HFF-Myc (cell line): ENCODE measurements around the gene CDC42BPA.
A peak's percentile ranks its signal among the peaks of the same experiment; 100 is the strongest.

Experiments used
- DNase-seq: peaks from one replicate; pipeline ENCODE4 v3.0.0-alpha.2; 2011; ENCODE audit warnings: low read depth; ENCODE audit errors: extremely low read depth
- H3K4me3 ChIP-seq: replicated peaks from 2 replicates; pipeline ENCODE4 v1.5.1; 2011; ENCODE audit warnings: low read depth, mild to moderate bottlenecking, control low read depth, low read length
- CTCF ChIP-seq: IDR thresholded peaks from 2 replicates; pipeline ENCODE4 v1.5.1; 2012; ENCODE audit warnings: mild to moderate bottlenecking, low read depth, low read length, control low read depth; ENCODE audit errors: missing control alignments

The CDC42BPA gene

GRCh38 chr1:227215863-227216510, 102.3 kb downstream of the CDC42BPA start:
- DNase-seq: no peak
- TF ChIP-seq CTCF: no peak
- H3K4me3 ChIP-seq: no peak overlapping the region

GRCh38 chr1:227214207-227214606, 104.1 kb downstream of the CDC42BPA start:
- TF ChIP-seq CTCF: no peak
- no peak overlapping the region for H3K4me3 ChIP-seq
- no peak for DNase-seq

- no peak for TF ChIP-seq CTCF
- DNase-seq: no peak
- no peak overlapping the region for H3K4me3 ChIP-seq
These were observed 104.9 kb downstream of the CDC42BPA start for GRCh38 chr1:227213426-227213825.

GRCh38 chr1:227212164-227212563, 106.1 kb downstream of the CDC42BPA start:
- DNase-seq: no peak
- no peak for TF ChIP-seq CTCF
- no peak overlapping the region for H3K4me3 ChIP-seq

- H3K4me3 ChIP-seq: no peak overlapping the region
- TF ChIP-seq CTCF: no peak
These were observed 107.7 kb downstream of the CDC42BPA start for GRCh38 chr1:227210604-227211003.

GRCh38 chr1:227197064-227197463, 121.2 kb downstream of the CDC42BPA start:
- DNase-seq: no peak
- TF ChIP-seq CTCF: no peak
- no peak overlapping the region for H3K4me3 ChIP-seq

More at GRCh38 chr1:227210604-227211003, 107.7 kb downstream of the CDC42BPA start:
- DNase-seq: no peak

- no peak for TF ChIP-seq CTCF
- DNase-seq: peak; percentile 69
- H3K4me3 ChIP-seq: no peak overlapping the region
These were observed 126.1 kb downstream of the CDC42BPA start for GRCh38 chr1:227192163-227192562.
